ENCODE results near the gene KCNJ16.

Gene KCNJ16

DNA sequence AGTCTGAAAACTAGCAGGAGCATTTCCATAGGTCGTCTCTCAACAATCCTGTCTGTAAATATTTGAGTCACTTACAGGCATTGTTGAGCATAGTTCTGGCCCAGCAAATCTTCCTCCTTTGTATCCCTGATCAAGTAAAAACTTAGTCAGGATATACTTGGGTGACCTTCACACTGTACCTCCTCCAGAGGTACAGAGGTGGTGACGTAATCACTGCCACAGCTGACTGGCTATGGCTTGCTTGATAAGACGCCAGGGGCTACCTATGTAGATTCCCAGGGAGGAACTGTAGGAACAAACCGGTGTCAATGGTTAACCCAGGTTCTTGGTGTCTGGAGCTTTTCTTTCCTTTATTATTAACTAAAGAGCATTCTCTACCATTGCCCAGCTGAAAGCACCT, at the start of gene KCNJ16:
Gene KCNJ16, plus strand, starts transcription at position 270 of the 400 bp plus-strand sequence. CDS start 56,863 bp downstream, outside the sequence.
- ChIA-PET CTCF (interaction anchor here (1.3 kb wide), 1 partner anchor 468 kb away, joined by 4 read pairs; no protein-coding TSS in a partner anchor), POLR2A (no interaction called here)
- no peak for DNase-seq (ENCODE audit: extremely low spot score)
- TF ChIP-seq, protein P1, sequence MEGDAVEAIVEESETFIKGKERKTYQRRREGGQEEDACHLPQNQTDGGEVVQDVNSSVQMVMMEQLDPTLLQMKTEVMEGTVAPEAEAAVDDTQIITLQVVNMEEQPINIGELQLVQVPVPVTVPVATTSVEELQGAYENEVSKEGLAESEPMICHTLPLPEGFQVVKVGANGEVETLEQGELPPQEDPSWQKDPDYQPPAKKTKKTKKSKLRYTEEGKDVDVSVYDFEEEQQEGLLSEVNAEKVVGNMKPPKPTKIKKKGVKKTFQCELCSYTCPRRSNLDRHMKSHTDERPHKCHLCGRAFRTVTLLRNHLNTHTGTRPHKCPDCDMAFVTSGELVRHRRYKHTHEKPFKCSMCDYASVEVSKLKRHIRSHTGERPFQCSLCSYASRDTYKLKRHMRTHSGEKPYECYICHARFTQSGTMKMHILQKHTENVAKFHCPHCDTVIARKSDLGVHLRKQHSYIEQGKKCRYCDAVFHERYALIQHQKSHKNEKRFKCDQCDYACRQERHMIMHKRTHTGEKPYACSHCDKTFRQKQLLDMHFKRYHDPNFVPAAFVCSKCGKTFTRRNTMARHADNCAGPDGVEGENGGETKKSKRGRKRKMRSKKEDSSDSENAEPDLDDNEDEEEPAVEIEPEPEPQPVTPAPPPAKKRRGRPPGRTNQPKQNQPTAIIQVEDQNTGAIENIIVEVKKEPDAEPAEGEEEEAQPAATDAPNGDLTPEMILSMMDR (IDR thresholded peaks at IDR 0.05; ENCODE audit: control extremely low read depth, extremely low read depth, low read depth, missing control alignments), result no peak

DNA sequence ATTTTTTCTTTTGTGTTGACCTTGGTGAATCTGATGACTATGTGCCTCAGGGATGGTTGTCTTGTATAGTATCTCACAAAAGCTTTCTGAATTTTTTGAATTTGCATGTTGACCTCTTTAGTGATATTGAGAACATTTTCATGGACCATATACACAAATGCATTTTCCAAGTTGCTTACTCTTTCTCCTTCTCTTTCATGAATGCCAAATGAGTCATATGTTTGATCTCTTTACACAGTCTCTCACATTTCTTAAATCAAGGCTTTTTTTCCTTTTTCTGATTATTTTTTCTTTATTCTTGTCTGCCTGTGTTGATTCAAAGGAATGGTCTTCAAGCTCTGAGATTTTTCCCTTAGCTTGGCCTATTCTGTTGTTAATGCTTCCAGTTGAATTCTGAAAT, 46.6 kb upstream of the KCNJ16 start:
- CTCF ChIA-PET, result no interaction called here
- DNase-seq (ENCODE audit: extremely low spot score), result no peak
- POLR2A ChIA-PET, result no interaction called here
- TF ChIP-seq, protein P1 (IDR thresholded peaks at IDR 0.05; ENCODE audit: control extremely low read depth, extremely low read depth, low read depth, missing control alignments), result no peak

DNA sequence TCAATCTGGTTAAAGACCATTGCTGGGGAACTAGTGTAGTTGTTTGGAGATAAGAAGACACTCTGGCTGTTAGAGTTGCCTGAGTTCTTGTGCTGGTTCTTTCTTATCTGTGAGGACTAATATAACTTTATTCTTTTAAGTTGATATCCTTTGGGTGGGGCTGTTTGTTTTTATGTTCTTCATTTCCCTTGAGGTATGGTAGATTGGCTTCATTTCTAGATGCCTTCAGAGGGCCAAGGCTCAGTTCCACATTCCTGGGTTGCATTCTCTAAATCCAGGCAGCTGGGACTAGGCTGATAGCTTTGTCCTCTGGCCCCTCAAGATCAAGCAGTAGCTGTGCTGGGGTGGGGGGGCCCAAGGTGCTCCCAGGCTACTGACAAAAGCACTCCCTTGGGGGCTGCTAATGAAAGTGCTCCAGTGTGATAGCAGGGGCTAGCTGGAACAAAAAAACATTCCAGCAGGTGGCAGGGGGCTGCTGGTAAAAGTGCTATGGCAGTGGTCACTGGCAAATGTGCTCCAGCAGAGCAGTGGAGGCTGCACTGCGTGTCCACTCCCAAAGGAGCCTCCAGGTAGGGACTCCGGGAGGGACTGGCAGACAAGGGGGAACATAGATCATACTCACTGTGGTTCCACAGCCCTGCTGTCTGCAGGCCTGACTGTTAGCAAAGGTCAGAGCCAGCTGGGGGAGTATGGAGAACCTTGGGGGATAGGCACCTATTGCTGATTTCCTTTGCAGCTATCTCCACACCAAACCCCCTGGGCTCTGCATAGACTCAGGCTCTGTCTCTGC, 45.9 kb upstream of the KCNJ16 start:
- TF ChIP-seq, protein P1 (IDR thresholded peaks at IDR 0.05; ENCODE audit: control extremely low read depth, extremely low read depth, low read depth, missing control alignments), result no peak
- ChIA-PET POLR2A (no interaction called here), CTCF (interaction anchor here (2.0 to 2.4 kb wide), 2 partner anchors 7 to 17 kb away, joined by 5 read pairs; no protein-coding TSS in a partner anchor)
- no peak for DNase-seq (ENCODE audit: extremely low spot score)

DNA sequence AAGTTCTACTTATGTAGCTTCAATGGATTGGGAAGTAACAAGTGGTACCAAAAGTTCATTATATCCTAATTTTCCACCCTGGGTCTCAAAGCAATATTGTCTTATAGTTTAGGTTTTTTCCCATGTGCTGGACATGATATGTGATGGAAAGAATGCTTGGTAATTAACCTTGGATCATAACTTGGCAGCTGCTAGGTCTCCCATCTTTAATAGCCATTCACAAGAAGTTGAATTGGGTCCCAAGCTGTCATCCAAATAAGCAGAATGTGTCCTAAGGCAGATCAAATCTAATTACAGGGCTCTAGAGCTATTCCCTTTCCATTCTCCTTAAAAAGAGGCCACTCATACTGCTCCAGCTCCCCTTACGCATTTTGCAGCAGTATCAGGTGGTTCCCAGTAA, 44.7 kb upstream of the KCNJ16 start:
- CTCF ChIA-PET, result interaction anchor here (0.9 to 2.4 kb wide), 4 partner anchors 8 to 423 kb away, joined by 3 to 5 read pairs (median 4); no protein-coding TSS in a partner anchor
- DNase-seq (ENCODE audit: extremely low spot score), result no peak
- TF ChIP-seq, protein P1 (IDR thresholded peaks at IDR 0.05; ENCODE audit: control extremely low read depth, extremely low read depth, low read depth, missing control alignments), result no peak
- POLR2A ChIA-PET, result no interaction called here

DNA sequence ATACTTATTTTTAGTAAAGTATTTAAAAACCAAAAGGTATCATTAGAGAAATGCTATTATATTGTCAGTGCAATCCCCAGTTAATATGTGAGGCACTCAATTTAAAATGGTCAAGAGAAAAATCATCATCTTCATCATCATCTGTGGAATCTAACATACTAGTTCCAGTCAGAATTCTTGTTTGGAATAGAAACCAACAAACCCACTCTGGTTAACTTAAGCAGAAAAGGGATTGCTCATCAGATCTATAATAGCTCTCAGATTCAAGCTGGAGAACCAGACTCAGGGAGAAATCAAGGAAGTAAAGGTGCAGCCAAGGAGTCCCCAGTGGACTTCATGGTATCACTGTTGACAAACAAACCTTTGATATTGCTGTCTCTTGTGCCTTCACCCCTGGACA, 43.7 kb upstream of the KCNJ16 start:
- POLR2A ChIA-PET, result no interaction called here
- CTCF ChIA-PET, result interaction anchor here (0.8 to 2.4 kb wide), 3 partner anchors 9 to 39 kb away, joined by 4 to 5 read pairs (median 5); no protein-coding TSS in a partner anchor
- TF ChIP-seq, protein P1 (IDR thresholded peaks at IDR 0.05; ENCODE audit: control extremely low read depth, extremely low read depth, low read depth, missing control alignments), result no peak
- no peak for DNase-seq (ENCODE audit: extremely low spot score)

DNA sequence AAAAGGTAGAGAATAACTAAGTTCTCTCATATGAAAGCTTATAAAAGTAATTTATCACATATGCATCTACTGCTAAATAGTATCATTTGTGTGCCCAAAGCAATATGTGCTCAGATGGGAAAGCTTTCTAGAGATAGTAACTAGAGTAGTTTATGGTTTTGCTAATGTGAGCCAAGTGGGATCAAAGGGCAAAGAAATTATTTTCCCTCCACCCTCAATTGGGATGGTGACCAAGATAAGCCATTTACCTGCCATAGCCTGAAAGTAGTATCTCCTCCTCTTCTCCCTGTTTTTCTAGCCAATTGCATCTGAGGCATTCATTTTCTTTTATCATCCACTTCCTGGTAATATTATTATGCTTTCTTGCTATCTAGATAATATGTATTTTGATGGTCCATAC, 41.9 kb upstream of the KCNJ16 start:
- TF ChIP-seq, protein P1 (IDR thresholded peaks at IDR 0.05; ENCODE audit: control extremely low read depth, extremely low read depth, low read depth, missing control alignments), result no peak
- POLR2A ChIA-PET, result no interaction called here
- CTCF ChIA-PET, result no interaction called here
- DNase-seq (ENCODE audit: extremely low spot score), result no peak

Data from GM10248 (cell line).